ENCODE data around the gene IGSF8. TPM values are rescaled to one million over a fixed set of nuclear protein-coding genes. Genes with fewer than 3 reads are reported as not detected.

The IGSF8 gene
- total RNA-seq, 4 donors from 2014 or later = 5.4 to 41.4 (median 26.9) TPM

DNA sequence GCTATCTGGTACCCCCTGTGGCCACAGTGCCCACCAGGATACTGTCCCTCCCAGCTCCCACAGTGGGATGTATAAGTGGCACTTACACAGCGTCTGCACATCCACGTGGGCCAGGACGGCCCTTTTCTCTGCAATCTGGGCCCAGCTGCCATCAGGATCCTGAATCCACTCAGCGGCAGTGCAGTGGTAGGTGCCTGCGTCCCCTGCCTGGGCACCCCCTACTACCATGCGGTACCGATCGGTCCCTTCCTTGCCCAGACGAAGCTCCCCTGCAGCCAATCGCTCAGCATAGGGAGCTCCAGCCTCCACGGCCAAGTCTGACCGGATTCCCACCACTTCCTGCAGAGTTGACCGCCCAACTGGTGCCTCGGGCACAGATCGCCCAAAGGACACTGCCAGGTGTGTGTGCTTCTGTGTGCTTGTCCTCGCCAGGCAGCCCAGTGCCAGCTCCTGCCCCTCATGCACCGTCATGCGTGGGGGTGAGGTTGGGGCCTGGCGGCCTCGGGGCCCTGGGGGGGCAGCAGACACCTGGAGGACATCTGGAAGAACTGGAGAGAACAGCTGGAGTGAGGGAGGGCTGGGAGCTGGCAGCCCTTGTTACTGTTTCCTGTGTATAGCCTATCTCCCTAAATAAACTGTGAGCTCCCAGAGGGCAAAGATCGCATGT is 4.7 kb downstream of the IGSF8 start:
- Histone ChIP-seq H3K4me3 (no peak overlapping the region), H3K9me3 (no peaks in the 10 kb centered on the region), H3K4me1 (peaks cover 0 to 10% of the 10 kb centered on the region in 2 donors), H3K27me3 (no peaks in the 10 kb centered on the region), H3K27ac (no peak overlapping the region), H3K36me3 (no peaks in the 10 kb centered on the region)
- no peak for TF ChIP-seq POLR2A (IDR thresholded peaks at IDR 0.05)
- TF ChIP-seq, protein P1, sequence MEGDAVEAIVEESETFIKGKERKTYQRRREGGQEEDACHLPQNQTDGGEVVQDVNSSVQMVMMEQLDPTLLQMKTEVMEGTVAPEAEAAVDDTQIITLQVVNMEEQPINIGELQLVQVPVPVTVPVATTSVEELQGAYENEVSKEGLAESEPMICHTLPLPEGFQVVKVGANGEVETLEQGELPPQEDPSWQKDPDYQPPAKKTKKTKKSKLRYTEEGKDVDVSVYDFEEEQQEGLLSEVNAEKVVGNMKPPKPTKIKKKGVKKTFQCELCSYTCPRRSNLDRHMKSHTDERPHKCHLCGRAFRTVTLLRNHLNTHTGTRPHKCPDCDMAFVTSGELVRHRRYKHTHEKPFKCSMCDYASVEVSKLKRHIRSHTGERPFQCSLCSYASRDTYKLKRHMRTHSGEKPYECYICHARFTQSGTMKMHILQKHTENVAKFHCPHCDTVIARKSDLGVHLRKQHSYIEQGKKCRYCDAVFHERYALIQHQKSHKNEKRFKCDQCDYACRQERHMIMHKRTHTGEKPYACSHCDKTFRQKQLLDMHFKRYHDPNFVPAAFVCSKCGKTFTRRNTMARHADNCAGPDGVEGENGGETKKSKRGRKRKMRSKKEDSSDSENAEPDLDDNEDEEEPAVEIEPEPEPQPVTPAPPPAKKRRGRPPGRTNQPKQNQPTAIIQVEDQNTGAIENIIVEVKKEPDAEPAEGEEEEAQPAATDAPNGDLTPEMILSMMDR (IDR thresholded peaks at IDR 0.05) = no peak
- intact Hi-C loops (cut with DNase I; ENCODE audit: low total_unique reads) = loop anchor here (10.0 kb wide), 1 partner anchor 101 kb away; the partner anchor contains the start of gene CASQ1
- no peak for DNase-seq

DNA sequence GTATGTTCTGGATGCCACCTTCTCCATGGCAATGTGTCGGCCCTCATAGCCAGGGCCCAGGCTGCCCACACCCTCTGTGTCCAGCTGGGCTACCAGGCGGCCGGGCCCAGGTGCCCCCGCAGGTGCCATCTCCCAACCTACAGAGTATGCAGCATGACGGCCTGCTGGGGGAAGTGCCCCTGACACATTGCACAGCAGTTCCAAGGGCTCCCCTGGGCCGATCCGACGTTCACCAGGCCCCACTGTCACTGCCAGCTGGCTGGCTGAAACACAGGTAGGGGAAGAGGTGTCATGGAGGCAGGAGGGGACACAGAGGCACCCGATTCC is 5.4 kb downstream of the IGSF8 start:
- no peak for DNase-seq
- no peaks in the 10 kb centered on the region for H3K9me3 ChIP-seq
- no peaks in the 10 kb centered on the region for H3K36me3 ChIP-seq
- no peak overlapping the region for H3K4me3 ChIP-seq
- no peak overlapping the region for H3K27ac ChIP-seq
- intact Hi-C loops (cut with DNase I; ENCODE audit: low total_unique reads) = loop anchor here (10.0 kb wide), 1 partner anchor 102 kb away; the partner anchor contains the start of gene CASQ1
- no peaks in the 10 kb centered on the region for H3K27me3 ChIP-seq
- TF ChIP-seq POLR2A (IDR thresholded peaks at IDR 0.05) = no peak
- TF ChIP-seq, protein P1 (IDR thresholded peaks at IDR 0.05) = no peak
- peaks cover 0 to 10% of the 10 kb centered on the region in 2 donors for H3K4me1 ChIP-seq

DNA sequence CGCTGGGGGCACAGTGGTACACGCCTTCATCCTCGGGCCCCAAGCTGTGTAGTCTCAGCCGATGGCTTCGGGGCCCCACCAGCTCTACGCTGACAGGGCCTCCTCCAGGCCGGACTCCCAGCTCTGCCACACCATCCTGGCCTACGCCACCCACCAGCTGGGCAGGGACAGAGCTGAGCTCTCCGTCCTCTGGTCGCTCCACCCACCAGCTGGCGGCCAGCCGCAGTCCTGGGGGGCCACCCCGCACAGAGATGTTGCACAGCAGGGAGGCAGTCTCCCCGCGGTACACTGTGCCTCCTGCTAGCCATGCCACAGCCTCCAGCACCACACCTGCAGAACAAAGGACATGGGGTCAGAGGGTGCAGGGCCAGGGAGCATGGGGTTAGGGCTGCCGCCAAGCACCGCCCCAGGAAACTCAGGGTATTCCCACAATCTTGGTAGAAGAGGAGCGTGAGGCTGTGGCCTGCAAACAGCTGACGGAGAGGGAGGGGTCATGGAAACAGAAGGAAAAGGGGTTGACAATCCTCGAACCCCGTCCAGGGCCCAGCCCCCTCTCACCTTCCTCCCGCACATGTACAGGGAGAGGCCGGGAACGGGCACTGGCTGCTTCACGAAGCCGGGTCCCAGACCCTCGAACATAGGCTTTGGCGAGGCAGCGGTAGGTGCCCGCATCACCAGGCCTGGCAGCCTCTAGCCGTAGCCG is 5.9 kb downstream of the IGSF8 start:
- intact Hi-C loops (cut with DNase I; ENCODE audit: low total_unique reads) = loop anchor here (10.0 kb wide), 1 partner anchor 102 kb away; the partner anchor contains the start of gene CASQ1
- H3K9me3 ChIP-seq = no peaks in the 10 kb centered on the region
- H3K27me3 ChIP-seq = no peaks in the 10 kb centered on the region
- no peak overlapping the region for H3K4me3 ChIP-seq
- H3K36me3 ChIP-seq = no peaks in the 10 kb centered on the region
- no peak overlapping the region for H3K27ac ChIP-seq
- no peak for DNase-seq
- peaks cover 0 to 6% of the 10 kb centered on the region in 2 donors for H3K4me1 ChIP-seq
- no peak for TF ChIP-seq POLR2A (IDR thresholded peaks at IDR 0.05)
- TF ChIP-seq, protein P1 (IDR thresholded peaks at IDR 0.05) = no peak

DNA sequence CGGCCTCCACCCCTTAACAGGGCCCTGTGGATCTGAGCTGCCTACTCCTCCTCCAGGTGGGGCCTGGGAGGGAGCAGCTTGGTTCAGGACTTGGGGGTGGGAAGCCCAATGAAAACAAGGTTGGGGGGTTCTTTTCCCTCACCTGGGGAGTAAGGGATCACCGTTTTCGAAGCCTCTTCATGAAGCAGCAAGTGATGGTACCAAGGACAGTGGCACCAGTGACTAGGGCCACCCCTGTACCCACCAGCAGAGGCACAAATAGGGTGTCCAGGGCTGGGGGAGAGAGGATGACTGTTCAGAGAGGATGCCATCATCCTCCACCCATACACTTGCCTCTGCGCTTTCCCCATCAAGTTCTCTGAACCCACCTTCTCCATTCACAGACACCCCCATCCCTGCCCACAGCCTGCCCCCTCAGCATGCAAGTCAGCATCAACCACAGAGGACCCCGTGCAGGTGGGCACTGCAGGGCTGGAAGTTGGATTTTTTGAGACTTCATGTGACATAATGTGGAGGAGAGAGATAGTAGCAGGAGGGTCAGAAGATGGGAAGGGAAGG is 6.7 kb downstream of the IGSF8 start:
- Histone ChIP-seq H3K36me3 (no peaks in the 10 kb centered on the region), H3K4me1 (no peaks in the 10 kb centered on the region), H3K27ac (no peak overlapping the region), H3K9me3 (no peaks in the 10 kb centered on the region), H3K27me3 (no peaks in the 10 kb centered on the region), H3K4me3 (no peak overlapping the region)
- intact Hi-C loops (cut with DNase I; ENCODE audit: low total_unique reads) = loop anchor here (10.0 kb wide), 1 partner anchor 103 kb away; the partner anchor contains the start of gene CASQ1
- no peak for DNase-seq
- TF ChIP-seq POLR2A (IDR thresholded peaks at IDR 0.05) = no peak
- TF ChIP-seq, protein P1 (IDR thresholded peaks at IDR 0.05) = no peak

DNA sequence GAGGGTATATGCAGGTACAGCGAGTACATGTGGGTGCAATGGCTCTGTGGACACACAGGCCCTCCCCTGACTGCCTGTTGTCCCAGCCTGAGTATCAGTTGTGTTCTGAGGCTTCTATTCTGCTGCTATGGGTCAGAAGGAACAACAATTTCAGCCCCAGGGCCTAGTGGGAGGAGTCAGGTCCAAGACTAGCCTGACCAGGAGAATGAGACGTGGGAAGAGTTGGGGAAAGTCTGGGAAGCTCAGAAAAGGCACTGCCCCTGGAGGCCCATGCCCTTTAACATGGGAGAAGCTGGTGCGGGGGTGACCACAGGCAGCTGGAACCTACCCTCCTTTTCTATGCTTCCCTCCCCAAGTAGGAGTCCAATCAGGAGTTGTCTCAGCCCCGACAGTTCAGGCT is 7.7 kb downstream of the IGSF8 start:
- Histone ChIP-seq H3K36me3 (no peaks in the 10 kb centered on the region), H3K27me3 (no peaks in the 10 kb centered on the region), H3K27ac (no peak overlapping the region), H3K4me1 (no peaks in the 10 kb centered on the region), H3K4me3 (no peak overlapping the region), H3K9me3 (no peaks in the 10 kb centered on the region)
- no peak for TF ChIP-seq POLR2A (IDR thresholded peaks at IDR 0.05)
- intact Hi-C loops (cut with DNase I; ENCODE audit: low total_unique reads) = loop anchor here (10.0 kb wide), 1 partner anchor 104 kb away; the partner anchor contains the start of gene CASQ1
- no peak for DNase-seq
